Activated CD4-positive, alpha-beta T cell treated with anti-CD3 and anti-CD28 coated beads for 24 hours (primary cell): ENCODE data around the gene SNX3.

ENCODE experiments used
- DNase-seq, 2 donors: peaks; one replicate each; pipeline ENCODE4 v3.0.0-alpha.2; 2020; ENCODE audit warnings: low read depth in 2 of 2

SNX3 gene

GRCh38 chr6:108203189-108204112, 57.4 kb downstream of the SNX3 start:
- no peak for DNase-seq

- DNase-seq = no peak
These were observed 60.2 kb downstream of the SNX3 start for GRCh38 chr6:108200631-108201030.

GRCh38 chr6:108200186-108200585, 60.7 kb downstream of the SNX3 start:
- DNase-seq = no peak

GRCh38 chr6:108198761-108199498, 61.9 kb downstream of the SNX3 start:
- no peak for DNase-seq

GRCh38 chr6:108195209-108195608, 65.6 kb downstream of the SNX3 start:
- no peak for DNase-seq

- DNase-seq = no peak
These were observed 66.3 kb downstream of the SNX3 start for GRCh38 chr6:108194503-108194902.

- no peak for DNase-seq
These were observed 67.0 kb downstream of the SNX3 start for GRCh38 chr6:108193835-108194234.

- DNase-seq = no peak
These were observed 67.7 kb downstream of the SNX3 start for GRCh38 chr6:108193131-108193530.

GRCh38 chr6:108187519-108187918, 73.3 kb downstream of the SNX3 start:
- no peak for DNase-seq

- DNase-seq = no peak
These were observed 74.6 kb downstream of the SNX3 start for GRCh38 chr6:108186226-108186625.

GRCh38 chr6:108180776-108181175, 80.1 kb downstream of the SNX3 start:
- no peak for DNase-seq

GRCh38 chr6:108180266-108180665, 80.6 kb downstream of the SNX3 start:
- no peak for DNase-seq

GRCh38 chr6:108179741-108180140, 81.1 kb downstream of the SNX3 start:
- no peak for DNase-seq

- DNase-seq = no peak
These were observed 84.4 kb downstream of the SNX3 start for GRCh38 chr6:108176281-108177089.

GRCh38 chr6:108175592-108176279, 85.1 kb downstream of the SNX3 start:
- DNase-seq = no peak

- DNase-seq = no peak
These were observed 85.7 kb downstream of the SNX3 start for GRCh38 chr6:108175176-108175591.

- no peak for DNase-seq
These were observed 86.3 kb downstream of the SNX3 start for GRCh38 chr6:108174371-108175175.

GRCh38 chr6:108171918-108172516, 88.8 kb downstream of the SNX3 start:
- no peak for DNase-seq

GRCh38 chr6:108171291-108171917, 89.4 kb downstream of the SNX3 start:
- no peak for DNase-seq
